SU-DHL-6 (cell line): Measurements from ENCODE around the gene ADGRG2.

Experiments
- CTCF ChIP-seq: fragments of 200-600 bp; sonication (generic); IDR thresholded peaks from one replicate; pipeline ENCODE4 v1.5.1; 2017; ENCODE audit warnings: antibody characterized with exemption, mild to moderate bottlenecking, low read length, moderate library complexity; ENCODE audit not compliant: insufficient read depth, poor library complexity, severe bottlenecking
- EZH2phosphoT487 ChIP-seq: fragments of 200-600 bp; sonication (generic), shearing (Covaris generic); conservative IDR thresholded peaks from 2 replicates; pipeline ENCODE4 v1.6.1; 2018; ENCODE audit warnings: mild to moderate bottlenecking, antibody characterized with exemption, low read length, moderate library complexity, mixed read lengths

DNA sequence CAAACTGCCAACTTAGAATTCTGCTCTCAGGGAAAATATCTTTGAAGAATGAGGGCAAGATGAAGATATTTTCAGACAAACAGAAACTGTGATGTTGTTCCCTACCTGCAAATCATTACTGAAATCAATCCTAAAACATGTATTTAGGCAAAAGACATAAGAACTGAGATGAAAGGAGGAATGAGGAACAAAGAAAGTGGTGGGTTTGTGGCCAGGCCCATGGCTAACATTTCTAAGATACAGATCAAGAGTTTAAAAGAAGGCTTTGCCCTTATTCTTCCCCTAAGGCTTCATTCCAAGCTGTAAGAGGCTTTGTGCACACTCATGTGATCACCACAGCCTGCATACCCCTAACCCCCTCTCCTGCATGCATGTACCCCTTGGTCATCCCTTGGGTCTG, 46.5 kb downstream of the ADGRG2 start:
- no peak for TF ChIP-seq CTCF
- TF ChIP-seq EZH2phosphoT487 = no peak
